GM19193 (cell line): ENCODE results near the gene CA12.

Experiments
- POLR2A ChIP-seq: IDR thresholded peaks from 4 replicates; pipeline ENCODE4 v1.6.1; 2011; ENCODE audit not compliant: insufficient read depth, insufficient read length; ENCODE audit errors: extremely low read depth

CA12 gene

GRCh38 chr15:63340878-63341277 is 40.8 kb downstream of the CA12 start:
- TF ChIP-seq POLR2A: no peak

- no peak for TF ChIP-seq POLR2A
Measured at GRCh38 chr15:63340353-63340752, 41.3 kb downstream of the CA12 start.

- TF ChIP-seq POLR2A: no peak
Measured at GRCh38 chr15:63339836-63340235, 41.8 kb downstream of the CA12 start.

GRCh38 chr15:63339006-63339766 is 42.5 kb downstream of the CA12 start:
- TF ChIP-seq POLR2A: no peak

- TF ChIP-seq POLR2A: no peak
Measured at GRCh38 chr15:63338170-63338569, 43.5 kb downstream of the CA12 start.

- TF ChIP-seq POLR2A: no peak
Measured at GRCh38 chr15:63337046-63337445, 44.6 kb downstream of the CA12 start.

GRCh38 chr15:63335543-63336240 is 46.0 kb downstream of the CA12 start:
- TF ChIP-seq POLR2A: no peak

- no peak for TF ChIP-seq POLR2A
Measured at GRCh38 chr15:63334821-63335220, 46.8 kb downstream of the CA12 start.

- TF ChIP-seq POLR2A: no peak
Measured at GRCh38 chr15:63332367-63333124, 49.1 kb downstream of the CA12 start.

GRCh38 chr15:63331456-63331855 is 50.2 kb downstream of the CA12 start:
- TF ChIP-seq POLR2A: no peak

- no peak for TF ChIP-seq POLR2A
Measured at GRCh38 chr15:63330926-63331325, 50.7 kb downstream of the CA12 start.

GRCh38 chr15:63329567-63330350 is 51.9 kb downstream of the CA12 start:
- TF ChIP-seq POLR2A: no peak

GRCh38 chr15:63327648-63328421 is 53.8 kb downstream of the CA12 start:
- no peak for TF ChIP-seq POLR2A

GRCh38 chr15:63324770-63325169 is 56.9 kb downstream of the CA12 start:
- TF ChIP-seq POLR2A: no peak
